ENCODE measurements around the gene MCOLN3.

DNA sequence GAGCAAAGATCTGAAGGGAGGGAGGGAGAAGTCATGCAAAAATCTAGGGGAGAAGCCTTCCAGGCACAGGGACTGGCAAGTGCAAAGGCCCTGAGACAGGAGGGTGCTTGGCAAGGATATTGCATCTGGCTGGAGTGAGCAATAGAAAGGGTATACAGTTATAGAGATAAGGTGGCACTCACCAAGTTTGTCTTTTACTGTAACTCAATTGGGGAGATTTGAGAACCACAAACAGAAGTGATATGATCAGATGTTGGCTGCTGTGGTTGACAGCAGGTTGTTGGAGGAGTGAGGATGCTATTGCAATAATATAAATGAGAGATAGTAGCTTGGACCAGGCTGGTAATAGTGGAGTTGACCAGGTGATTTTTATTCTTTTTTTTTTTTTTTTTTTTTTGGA, 25.6 kb downstream of the MCOLN3 start:
- TF ChIP-seq, protein P1, sequence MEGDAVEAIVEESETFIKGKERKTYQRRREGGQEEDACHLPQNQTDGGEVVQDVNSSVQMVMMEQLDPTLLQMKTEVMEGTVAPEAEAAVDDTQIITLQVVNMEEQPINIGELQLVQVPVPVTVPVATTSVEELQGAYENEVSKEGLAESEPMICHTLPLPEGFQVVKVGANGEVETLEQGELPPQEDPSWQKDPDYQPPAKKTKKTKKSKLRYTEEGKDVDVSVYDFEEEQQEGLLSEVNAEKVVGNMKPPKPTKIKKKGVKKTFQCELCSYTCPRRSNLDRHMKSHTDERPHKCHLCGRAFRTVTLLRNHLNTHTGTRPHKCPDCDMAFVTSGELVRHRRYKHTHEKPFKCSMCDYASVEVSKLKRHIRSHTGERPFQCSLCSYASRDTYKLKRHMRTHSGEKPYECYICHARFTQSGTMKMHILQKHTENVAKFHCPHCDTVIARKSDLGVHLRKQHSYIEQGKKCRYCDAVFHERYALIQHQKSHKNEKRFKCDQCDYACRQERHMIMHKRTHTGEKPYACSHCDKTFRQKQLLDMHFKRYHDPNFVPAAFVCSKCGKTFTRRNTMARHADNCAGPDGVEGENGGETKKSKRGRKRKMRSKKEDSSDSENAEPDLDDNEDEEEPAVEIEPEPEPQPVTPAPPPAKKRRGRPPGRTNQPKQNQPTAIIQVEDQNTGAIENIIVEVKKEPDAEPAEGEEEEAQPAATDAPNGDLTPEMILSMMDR (conservative IDR thresholded peaks at IDR 0.05) = no peak
- TF ChIP-seq EZH2 (IDR thresholded peaks at IDR 0.05; ENCODE audit: low read depth) = no peak

Measured in PC-9 (cell line).